ENCODE data around the gene WDSUB1.

Gene WDSUB1

GRCh38 chr2:159285433-159285832 lies 1.1 kb downstream of the WDSUB1 start:
- TF ChIP-seq CTCF (IDR thresholded peaks at IDR 0.05; ENCODE audit: borderline replicate concordance, insufficient read depth, low read depth, low read length), result no peak
- H3K4me3 ChIP-seq (ENCODE audit: low read depth, low read length), result no peak overlapping the region

- no peak for TF ChIP-seq CTCF (IDR thresholded peaks at IDR 0.05; ENCODE audit: borderline replicate concordance, insufficient read depth, low read depth, low read length)
- H3K4me3 ChIP-seq (ENCODE audit: low read depth, low read length), result no peak overlapping the region
Measured at GRCh38 chr2:159283529-159283928, 3.0 kb downstream of the WDSUB1 start.

- H3K4me3 ChIP-seq (ENCODE audit: low read depth, low read length), result no peak overlapping the region
- TF ChIP-seq CTCF (IDR thresholded peaks at IDR 0.05; ENCODE audit: borderline replicate concordance, insufficient read depth, low read depth, low read length), result no peak
Measured at GRCh38 chr2:159281002-159281401, 5.5 kb downstream of the WDSUB1 start.

GRCh38 chr2:159279700-159280099 lies 6.8 kb downstream of the WDSUB1 start:
- TF ChIP-seq CTCF (IDR thresholded peaks at IDR 0.05; ENCODE audit: borderline replicate concordance, insufficient read depth, low read depth, low read length), result no peak
- H3K4me3 ChIP-seq (ENCODE audit: low read depth, low read length), result no peak overlapping the region

GRCh38 chr2:159275111-159275510 lies 11.4 kb downstream of the WDSUB1 start:
- TF ChIP-seq CTCF (IDR thresholded peaks at IDR 0.05; ENCODE audit: borderline replicate concordance, insufficient read depth, low read depth, low read length), result no peak
- no peak overlapping the region for H3K4me3 ChIP-seq (ENCODE audit: low read depth, low read length)

- no peak overlapping the region for H3K4me3 ChIP-seq (ENCODE audit: low read depth, low read length)
- no peak for TF ChIP-seq CTCF (IDR thresholded peaks at IDR 0.05; ENCODE audit: borderline replicate concordance, insufficient read depth, low read depth, low read length)
Measured at GRCh38 chr2:159272156-159272555, 14.3 kb downstream of the WDSUB1 start.

- no peak overlapping the region for H3K4me3 ChIP-seq (ENCODE audit: low read depth, low read length)
- TF ChIP-seq CTCF (IDR thresholded peaks at IDR 0.05; ENCODE audit: borderline replicate concordance, insufficient read depth, low read depth, low read length), result no peak
Measured at GRCh38 chr2:159270744-159271379, 15.6 kb downstream of the WDSUB1 start.

All from GM12875 (cell line).